SK-N-SH (cell line): ENCODE data around the gene TGFB1I1. TPM values are rescaled to one million over a fixed set of nuclear protein-coding genes. Genes with fewer than 3 reads are reported as not detected.

Experiments
- CTCF ChIA-PET: fragments of 300-600, 350-600 bp; formaldehyde crosslinking; extraction: SDS; loops from one replicate; lab custom pipeline; 2021; lab: Yijun Ruan, JAX
- POLR2A ChIA-PET: fragments of 350-600 bp; sonication (Branson Sonifier 250); formaldehyde crosslinking; extraction: SDS; loops from one replicate; lab custom pipeline; 2020; ENCODE audit warnings: antibody characterized with exemption, inconsistent platforms; lab: Yijun Ruan, JAX
- DNase-seq: peaks from one replicate; pipeline ENCODE4 v3.0.0; 2012
- H2AFZ ChIP-seq: fragments of 200-600 bp; sonication (generic); 2 replicates; pipeline ENCODE4 v1.8.1; 2016; ENCODE audit warnings: antibody characterized with exemption, mild to moderate bottlenecking, low read depth
- H3F3A ChIP-seq: fragments of 200-600 bp; sonication (generic); replicated peaks from 2 replicates; pipeline ENCODE3; 2016; ENCODE audit warnings: antibody characterized with exemption, mild to moderate bottlenecking; ENCODE audit not compliant: insufficient read depth
- H3K27ac ChIP-seq, 2 experiments: fragments of 200-500 bp in 1 of 2; fragments of 200-600 bp in 1 of 2; sonication (Bioruptor generic) in 1 of 2; sonication (generic), shearing (Covaris generic) in 1 of 2; 2 replicates each; pipeline versions ENCODE4 v1.5.1 to v1.6.1; 2014 to 2016; ENCODE audit warnings: low read depth in 2 of 2, inconsistent platforms in 1 of 2, low read length in 1 of 2, mild to moderate bottlenecking in 1 of 2, mixed read lengths in 1 of 2
- H3K27me3 ChIP-seq: fragments of 200-600 bp; sonication (generic), shearing (Covaris generic); 2 replicates; pipeline ENCODE4 v1.6.1; 2016; ENCODE audit warnings: mixed run types; ENCODE audit not compliant: insufficient read depth
- H3K36me3 ChIP-seq, 2 experiments: fragments of 200-500 bp in 1 of 2; fragments of 200-600 bp in 1 of 2; sonication (Bioruptor generic) in 1 of 2; sonication (generic) in 1 of 2; replicated peaks in 1 of 2; 2 replicates each; pipeline versions ENCODE3 to v1.5.1; 2014 to 2016; ENCODE audit warnings: low read length in 1 of 2, mild to moderate bottlenecking in 1 of 2; ENCODE audit not compliant: insufficient read depth in 2 of 2, control insufficient read depth in 1 of 2
- H3K4me1 ChIP-seq, 2 experiments: fragments of 200-500 bp in 1 of 2; fragments of 200-600 bp in 1 of 2; sonication (Bioruptor generic) in 1 of 2; sonication (generic), shearing (Covaris generic) in 1 of 2; 2 replicates each; pipeline versions ENCODE4 v1.5.1 to v1.6.1; 2014 to 2016; ENCODE audit warnings: low read depth in 1 of 2, low read length in 1 of 2, mixed run types in 1 of 2; ENCODE audit not compliant: insufficient read depth in 2 of 2, control insufficient read depth in 1 of 2
- H3K4me2 ChIP-seq: fragments of 200-600 bp; sonication (generic), shearing (Covaris generic); 2 replicates; pipeline ENCODE4 v1.6.1; 2017; ENCODE audit warnings: mixed run types
- H3K4me3 ChIP-seq, 2 experiments: fragments of 200-500 bp in 1 of 2; fragments of 200-600 bp in 1 of 2; sonication (Bioruptor generic) in 1 of 2; sonication (generic), shearing (Covaris generic) in 1 of 2; 2 replicates each; pipeline versions ENCODE4 v1.5.1 to v1.8.1; 2014 to 2016; ENCODE audit warnings: low read depth in 2 of 2, inconsistent platforms in 1 of 2, low read length in 1 of 2, mild to moderate bottlenecking in 1 of 2, mixed read lengths in 1 of 2, moderate library complexity in 1 of 2
- H3K79me2 ChIP-seq: fragments of 200-600 bp; sonication (generic); 2 replicates; pipeline ENCODE4 v1.8.1; 2017; ENCODE audit warnings: mild to moderate bottlenecking; ENCODE audit not compliant: insufficient read depth
- H3K9ac ChIP-seq: fragments of 200-600 bp; sonication (generic); 2 replicates; pipeline ENCODE4 v1.6.1; 2017; ENCODE audit warnings: mixed run types
- H3K9me2 ChIP-seq: fragments of 200-600 bp; sonication (generic); 2 replicates; pipeline ENCODE4 v1.6.1; 2017; ENCODE audit warnings: mixed run types
- H3K9me3 ChIP-seq: fragments of 200-600 bp; sonication (generic); 2 replicates; pipeline ENCODE4 v1.6.1; 2017; ENCODE audit warnings: mixed run types, mild to moderate bottlenecking, moderate library complexity
- H4K20me1 ChIP-seq: fragments of 200-600 bp; sonication (generic); 2 replicates; pipeline ENCODE4 v1.6.1; 2017; ENCODE audit warnings: mild to moderate bottlenecking, mixed run types; ENCODE audit not compliant: insufficient read depth
- CHD2 ChIP-seq: fragments of 150-350 bp; IDR thresholded peaks from 2 replicates; pipeline ENCODE4 v1.6.1; 2018; ENCODE audit warnings: low read length; ENCODE audit not compliant: partially characterized antibody
- EP300 ChIP-seq, 2 experiments: IDR thresholded peaks; 2 replicates each; pipeline versions ENCODE4 v1.4.0 to v1.6.1; 2012; ENCODE audit warnings: borderline replicate concordance in 1 of 2, low read depth in 1 of 2, low read length in 1 of 2
- FOSL2 ChIP-seq: IDR thresholded peaks from 2 replicates; pipeline ENCODE4 v1.4.0; 2012; ENCODE audit warnings: low read depth, mild to moderate bottlenecking, moderate library complexity, borderline replicate concordance
- GATA2 ChIP-seq: sonication (generic); formaldehyde crosslinking; IDR thresholded peaks from 2 replicates; pipeline ENCODE4 v1.5.0; 2020; ENCODE audit warnings: mild to moderate bottlenecking, missing genetic modification reagents
- MEF2A ChIP-seq: IDR thresholded peaks from 2 replicates; pipeline ENCODE4 v1.4.0; 2012; ENCODE audit warnings: low read depth, borderline replicate concordance
- NFIC ChIP-seq: IDR thresholded peaks from 2 replicates; pipeline ENCODE4 v1.4.0; 2012; ENCODE audit warnings: borderline replicate concordance
- NRF1 ChIP-seq: IDR thresholded peaks from 2 replicates; pipeline ENCODE4 v1.6.1; 2012; ENCODE audit warnings: low read depth, mild to moderate bottlenecking, low read length
- POLR2AphosphoS5 ChIP-seq: IDR thresholded peaks from 2 replicates; pipeline ENCODE4 v1.6.1; 2012; ENCODE audit warnings: low read depth, low read length
- RAD21 ChIP-seq: IDR thresholded peaks from 2 replicates; pipeline ENCODE4 v1.6.1; 2012; ENCODE audit warnings: mild to moderate bottlenecking, low read length
- RXRA ChIP-seq: IDR thresholded peaks from 2 replicates; pipeline ENCODE4 v1.4.0; 2012; ENCODE audit warnings: low read depth, mild to moderate bottlenecking, borderline replicate concordance
- SMC3 ChIP-seq: IDR thresholded peaks from 2 replicates; pipeline ENCODE4 v1.6.1; 2012; ENCODE audit warnings: low read depth, low read length, improper control_type of control experiment
- TCF12 ChIP-seq: IDR thresholded peaks from 2 replicates; pipeline ENCODE4 v1.4.0; 2012
- TEAD4 ChIP-seq: IDR thresholded peaks from 2 replicates; pipeline ENCODE4 v1.4.0; 2012; ENCODE audit warnings: mild to moderate bottlenecking, borderline replicate concordance; ENCODE audit not compliant: insufficient read depth
- YY1 ChIP-seq: IDR thresholded peaks from 2 replicates; pipeline ENCODE4 v1.4.0; 2012; ENCODE audit warnings: low read depth, mild to moderate bottlenecking
- WGBS: methylation state at CpG from one replicate; pipeline ENCODE4 v1.1.6; 2017; ENCODE audit warnings: low lambda C conversion rate; 5-methylcytosine and 5-hydroxymethylcytosine counted together
- polyA plus RNA-seq, 3 experiments: library from polyadenylated mRNA; depleted of rRNA; stranded (reverse); fragments of >200 nt; gene quantifications; 2 replicates each; pipeline ENCODE4 v1.2.3, GENCODE V29; 2012
- TF ChIP-seq, protein P1 (sequence below): IDR thresholded peaks from 2 replicates; pipeline ENCODE4; 2012
- TF ChIP-seq, protein P2 (sequence below): fragments of 150-350 bp; IDR thresholded peaks from 2 replicates; pipeline ENCODE4 v1.6.1; 2016; ENCODE audit warnings: mild to moderate bottlenecking, low read depth, low read length
- TF ChIP-seq, protein P3 (sequence below): fragments of 200-600 bp; sonication (generic); IDR thresholded peaks from 2 replicates; pipeline ENCODE4 v1.6.1; 2017; ENCODE audit warnings: antibody characterized with exemption, mild to moderate bottlenecking, moderate library complexity
- TF ChIP-seq, protein P4 (sequence below): IDR thresholded peaks from 2 replicates; pipeline ENCODE4 v1.4.0; 2012; ENCODE audit warnings: low read depth
- TF ChIP-seq, protein P5 (sequence below): IDR thresholded peaks from 2 replicates; pipeline ENCODE4 v1.4.0; 2012; ENCODE audit warnings: low read depth, borderline replicate concordance
- TF ChIP-seq, protein P6 (sequence below): fragments of 150-350 bp; IDR thresholded peaks from 2 replicates; pipeline ENCODE4 v1.6.1; 2017; ENCODE audit warnings: antibody characterized with exemption, low read length, low read depth, borderline replicate concordance
- TF ChIP-seq, protein P7 (sequence below): IDR thresholded peaks from 2 replicates; pipeline ENCODE4 v1.6.1; 2012; ENCODE audit warnings: mild to moderate bottlenecking, low read depth, low read length, moderate library complexity

Gene TGFB1I1
- polyA plus RNA-seq, 1 of the 3 experiments (the other 2 are of a cell fraction), result 29.7 TPM

DNA sequence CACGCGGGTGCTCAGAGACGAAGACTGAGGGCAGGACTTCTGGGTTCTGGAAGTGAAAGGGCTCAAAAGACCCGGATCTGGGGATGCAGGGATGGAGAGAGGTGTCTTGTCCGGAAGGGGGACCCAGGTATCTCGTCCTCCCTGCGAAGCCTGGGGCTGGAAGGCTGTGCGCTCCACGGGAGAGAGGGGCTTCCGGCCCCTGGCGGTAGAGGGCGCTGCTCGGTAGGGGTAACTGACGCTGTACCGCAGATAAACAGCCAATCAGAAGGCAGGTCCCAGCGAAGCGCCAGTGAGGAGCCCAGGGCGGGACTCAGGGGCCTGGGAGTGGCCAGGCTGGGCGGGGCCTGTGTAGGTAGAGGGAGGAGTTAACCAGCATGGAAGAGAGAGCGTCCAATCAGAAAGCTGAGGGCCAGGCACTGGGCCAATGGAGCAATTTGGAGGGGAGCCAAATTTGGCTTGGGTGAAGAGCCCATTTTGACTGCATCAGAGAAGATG, 804 bp downstream of the TGFB1I1 start:
- Histone ChIP-seq H3K79me2 (peaks cover 45% of the 10 kb centered on the region), H3K9ac (peak overlapping the region; percentile 97), H3K9me2 (no peaks in the 10 kb centered on the region), H3F3A (peaks cover 30% of the 10 kb centered on the region), H3K27ac (peak overlapping the region; percentile 72 to 94), H3K4me2 (peak overlapping the region; percentile 75), H3K4me1 (peaks cover 0 to 12% of the 10 kb centered on the region in 2 experiments; a peak in 1 of 4 replicates), H2AFZ (no peak overlapping the region), H3K36me3 (peaks cover 25 to 28% of the 10 kb centered on the region in 2 experiments), H3K9me3 (no peaks in the 10 kb centered on the region), H4K20me1 (peaks cover 22% of the 10 kb centered on the region), H3K4me3 (peak overlapping the region; percentile 54 to 81), H3K27me3 (no peaks in the 10 kb centered on the region)
- POLR2A ChIA-PET, result interaction anchor here (0.6 to 1.1 kb wide), 4 partner anchors 13 to 292 kb away, joined by 3 to 6 read pairs (median 4); partner anchors contain the start of genes ARMC5 and RUSF1
- 10% methylated on average over 18 of the region's 20 CpGs for WGBS
- DNase-seq, result peak; percentile 98
- CTCF ChIA-PET, result interaction anchor here (0.6 to 5.7 kb wide), 10 partner anchors 10 to 314 kb away, joined by 3 to 68 read pairs (median 4); partner anchors contain the start of genes ARMC5, SLC5A2 and ZNF843
- TF ChIP-seq, protein P1, sequence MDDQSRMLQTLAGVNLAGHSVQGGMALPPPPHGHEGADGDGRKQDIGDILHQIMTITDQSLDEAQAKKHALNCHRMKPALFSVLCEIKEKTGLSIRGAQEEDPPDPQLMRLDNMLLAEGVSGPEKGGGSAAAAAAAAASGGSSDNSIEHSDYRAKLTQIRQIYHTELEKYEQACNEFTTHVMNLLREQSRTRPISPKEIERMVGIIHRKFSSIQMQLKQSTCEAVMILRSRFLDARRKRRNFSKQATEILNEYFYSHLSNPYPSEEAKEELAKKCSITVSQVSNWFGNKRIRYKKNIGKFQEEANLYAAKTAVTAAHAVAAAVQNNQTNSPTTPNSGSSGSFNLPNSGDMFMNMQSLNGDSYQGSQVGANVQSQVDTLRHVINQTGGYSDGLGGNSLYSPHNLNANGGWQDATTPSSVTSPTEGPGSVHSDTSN, result no peak
- TF ChIP-seq RAD21 (no peak; the same call in 1 of the 2 replicates), MEF2A (no peak), POLR2AphosphoS5 (peak; percentile 28), EP300 (IDR thresholded peaks at IDR 0.05; ENCODE audit: borderline replicate concordance in 1 of 2, low read depth in 1 of 2, low read length in 1 of 2) (no peak), NFIC (peak; percentile 84), FOSL2 (no peak), TCF12 (no peak), SMC3 (0 out of 2 replicates have a peak, but pooled peaks have one; percentile 4), RXRA (no peak), CHD2 (no peak), NRF1 (no peak), YY1 (no peak), GATA2 (no peak), TEAD4 (no peak)
- TF ChIP-seq, protein P2, sequence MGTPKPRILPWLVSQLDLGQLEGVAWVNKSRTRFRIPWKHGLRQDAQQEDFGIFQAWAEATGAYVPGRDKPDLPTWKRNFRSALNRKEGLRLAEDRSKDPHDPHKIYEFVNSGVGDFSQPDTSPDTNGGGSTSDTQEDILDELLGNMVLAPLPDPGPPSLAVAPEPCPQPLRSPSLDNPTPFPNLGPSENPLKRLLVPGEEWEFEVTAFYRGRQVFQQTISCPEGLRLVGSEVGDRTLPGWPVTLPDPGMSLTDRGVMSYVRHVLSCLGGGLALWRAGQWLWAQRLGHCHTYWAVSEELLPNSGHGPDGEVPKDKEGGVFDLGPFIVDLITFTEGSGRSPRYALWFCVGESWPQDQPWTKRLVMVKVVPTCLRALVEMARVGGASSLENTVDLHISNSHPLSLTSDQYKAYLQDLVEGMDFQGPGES, result peak; percentile 17; the same call in 1 of the 2 replicates
- TF ChIP-seq, protein P3, sequence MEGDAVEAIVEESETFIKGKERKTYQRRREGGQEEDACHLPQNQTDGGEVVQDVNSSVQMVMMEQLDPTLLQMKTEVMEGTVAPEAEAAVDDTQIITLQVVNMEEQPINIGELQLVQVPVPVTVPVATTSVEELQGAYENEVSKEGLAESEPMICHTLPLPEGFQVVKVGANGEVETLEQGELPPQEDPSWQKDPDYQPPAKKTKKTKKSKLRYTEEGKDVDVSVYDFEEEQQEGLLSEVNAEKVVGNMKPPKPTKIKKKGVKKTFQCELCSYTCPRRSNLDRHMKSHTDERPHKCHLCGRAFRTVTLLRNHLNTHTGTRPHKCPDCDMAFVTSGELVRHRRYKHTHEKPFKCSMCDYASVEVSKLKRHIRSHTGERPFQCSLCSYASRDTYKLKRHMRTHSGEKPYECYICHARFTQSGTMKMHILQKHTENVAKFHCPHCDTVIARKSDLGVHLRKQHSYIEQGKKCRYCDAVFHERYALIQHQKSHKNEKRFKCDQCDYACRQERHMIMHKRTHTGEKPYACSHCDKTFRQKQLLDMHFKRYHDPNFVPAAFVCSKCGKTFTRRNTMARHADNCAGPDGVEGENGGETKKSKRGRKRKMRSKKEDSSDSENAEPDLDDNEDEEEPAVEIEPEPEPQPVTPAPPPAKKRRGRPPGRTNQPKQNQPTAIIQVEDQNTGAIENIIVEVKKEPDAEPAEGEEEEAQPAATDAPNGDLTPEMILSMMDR, result peak; percentile 91
- TF ChIP-seq, protein P4, sequence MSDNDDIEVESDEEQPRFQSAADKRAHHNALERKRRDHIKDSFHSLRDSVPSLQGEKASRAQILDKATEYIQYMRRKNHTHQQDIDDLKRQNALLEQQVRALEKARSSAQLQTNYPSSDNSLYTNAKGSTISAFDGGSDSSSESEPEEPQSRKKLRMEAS, result no peak
- TF ChIP-seq, protein P5, sequence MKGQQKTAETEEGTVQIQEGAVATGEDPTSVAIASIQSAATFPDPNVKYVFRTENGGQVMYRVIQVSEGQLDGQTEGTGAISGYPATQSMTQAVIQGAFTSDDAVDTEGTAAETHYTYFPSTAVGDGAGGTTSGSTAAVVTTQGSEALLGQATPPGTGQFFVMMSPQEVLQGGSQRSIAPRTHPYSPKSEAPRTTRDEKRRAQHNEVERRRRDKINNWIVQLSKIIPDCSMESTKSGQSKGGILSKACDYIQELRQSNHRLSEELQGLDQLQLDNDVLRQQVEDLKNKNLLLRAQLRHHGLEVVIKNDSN, result no peak
- TF ChIP-seq, protein P6, sequence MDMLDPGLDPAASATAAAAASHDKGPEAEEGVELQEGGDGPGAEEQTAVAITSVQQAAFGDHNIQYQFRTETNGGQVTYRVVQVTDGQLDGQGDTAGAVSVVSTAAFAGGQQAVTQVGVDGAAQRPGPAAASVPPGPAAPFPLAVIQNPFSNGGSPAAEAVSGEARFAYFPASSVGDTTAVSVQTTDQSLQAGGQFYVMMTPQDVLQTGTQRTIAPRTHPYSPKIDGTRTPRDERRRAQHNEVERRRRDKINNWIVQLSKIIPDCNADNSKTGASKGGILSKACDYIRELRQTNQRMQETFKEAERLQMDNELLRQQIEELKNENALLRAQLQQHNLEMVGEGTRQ, result no peak
- TF ChIP-seq, protein P7, sequence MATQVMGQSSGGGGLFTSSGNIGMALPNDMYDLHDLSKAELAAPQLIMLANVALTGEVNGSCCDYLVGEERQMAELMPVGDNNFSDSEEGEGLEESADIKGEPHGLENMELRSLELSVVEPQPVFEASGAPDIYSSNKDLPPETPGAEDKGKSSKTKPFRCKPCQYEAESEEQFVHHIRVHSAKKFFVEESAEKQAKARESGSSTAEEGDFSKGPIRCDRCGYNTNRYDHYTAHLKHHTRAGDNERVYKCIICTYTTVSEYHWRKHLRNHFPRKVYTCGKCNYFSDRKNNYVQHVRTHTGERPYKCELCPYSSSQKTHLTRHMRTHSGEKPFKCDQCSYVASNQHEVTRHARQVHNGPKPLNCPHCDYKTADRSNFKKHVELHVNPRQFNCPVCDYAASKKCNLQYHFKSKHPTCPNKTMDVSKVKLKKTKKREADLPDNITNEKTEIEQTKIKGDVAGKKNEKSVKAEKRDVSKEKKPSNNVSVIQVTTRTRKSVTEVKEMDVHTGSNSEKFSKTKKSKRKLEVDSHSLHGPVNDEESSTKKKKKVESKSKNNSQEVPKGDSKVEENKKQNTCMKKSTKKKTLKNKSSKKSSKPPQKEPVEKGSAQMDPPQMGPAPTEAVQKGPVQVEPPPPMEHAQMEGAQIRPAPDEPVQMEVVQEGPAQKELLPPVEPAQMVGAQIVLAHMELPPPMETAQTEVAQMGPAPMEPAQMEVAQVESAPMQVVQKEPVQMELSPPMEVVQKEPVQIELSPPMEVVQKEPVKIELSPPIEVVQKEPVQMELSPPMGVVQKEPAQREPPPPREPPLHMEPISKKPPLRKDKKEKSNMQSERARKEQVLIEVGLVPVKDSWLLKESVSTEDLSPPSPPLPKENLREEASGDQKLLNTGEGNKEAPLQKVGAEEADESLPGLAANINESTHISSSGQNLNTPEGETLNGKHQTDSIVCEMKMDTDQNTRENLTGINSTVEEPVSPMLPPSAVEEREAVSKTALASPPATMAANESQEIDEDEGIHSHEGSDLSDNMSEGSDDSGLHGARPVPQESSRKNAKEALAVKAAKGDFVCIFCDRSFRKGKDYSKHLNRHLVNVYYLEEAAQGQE, result no peak
